CD4-positive, alpha-beta T cell treated with Interleukin-1 beta for 1 hour (primary cell): ENCODE data around the gene ZNRF4.

Experiments used
- DNase-seq, 2 donors: peaks; one replicate each; pipeline ENCODE4 v3.0.0-alpha.2; 2020 to 2022

Gene ZNRF4

DNA sequence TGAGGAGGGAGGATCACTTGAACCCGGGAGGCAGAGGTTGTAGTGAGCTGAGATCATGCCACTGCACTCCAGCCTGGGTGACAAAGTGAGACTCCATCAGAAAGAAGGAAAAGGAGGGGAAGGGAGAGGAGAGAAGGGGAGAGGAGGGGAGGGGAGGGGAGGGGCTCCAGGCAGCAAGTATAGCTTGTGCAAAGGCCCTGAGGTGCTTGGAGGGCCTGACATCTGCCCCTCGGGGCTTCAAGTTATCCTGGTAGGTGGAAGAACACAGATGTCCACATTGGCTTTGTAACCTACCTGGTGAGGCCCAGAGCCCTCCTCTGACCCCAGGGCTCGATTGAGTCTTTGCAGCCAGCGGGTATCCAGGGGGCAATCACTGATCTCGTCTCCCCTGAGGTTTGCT is 11.5 kb upstream of the ZNRF4 start:
- DNase-seq, result no peak

DNA sequence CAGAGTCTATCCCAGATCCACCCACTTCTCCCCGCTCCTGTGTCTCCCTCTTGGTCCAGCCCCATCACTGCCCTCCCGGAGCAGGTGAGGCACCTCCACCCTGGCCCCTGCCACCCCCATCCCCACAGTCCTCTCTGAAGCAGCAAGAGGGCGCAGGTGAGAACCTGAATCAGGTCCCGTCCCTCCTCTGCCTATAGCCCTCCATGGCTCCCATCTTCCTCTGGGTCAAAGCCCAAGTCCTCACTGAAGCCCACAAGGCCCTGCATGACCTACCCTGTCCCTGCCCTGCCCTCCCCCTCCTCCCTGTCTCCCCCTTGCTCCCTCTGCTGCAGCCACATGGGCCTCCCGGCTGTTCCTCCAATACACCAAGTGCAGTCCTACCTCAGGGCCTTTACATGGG is 10.8 kb upstream of the ZNRF4 start:
- DNase-seq, result no peak

DNA sequence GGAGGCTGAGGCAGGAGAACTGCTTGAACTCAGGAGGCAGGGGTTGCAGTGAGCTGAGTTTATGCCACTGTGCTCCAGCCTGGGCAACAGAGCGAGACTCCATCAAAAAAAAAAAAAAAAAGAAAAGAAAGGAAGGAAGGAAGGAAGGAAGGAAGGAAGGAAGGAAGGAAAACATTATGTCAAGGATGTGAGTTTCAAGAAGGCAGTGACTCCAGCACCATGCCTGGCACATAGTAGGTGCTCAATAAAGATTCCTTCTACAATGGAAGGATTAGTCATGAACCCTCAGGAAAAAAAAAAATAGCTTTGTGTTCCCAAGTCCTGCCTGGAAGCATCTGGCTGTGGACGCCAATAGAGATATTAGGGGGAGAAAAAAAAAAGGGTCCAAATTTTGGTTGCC is 10.1 kb upstream of the ZNRF4 start:
- DNase-seq, result no peak

DNA sequence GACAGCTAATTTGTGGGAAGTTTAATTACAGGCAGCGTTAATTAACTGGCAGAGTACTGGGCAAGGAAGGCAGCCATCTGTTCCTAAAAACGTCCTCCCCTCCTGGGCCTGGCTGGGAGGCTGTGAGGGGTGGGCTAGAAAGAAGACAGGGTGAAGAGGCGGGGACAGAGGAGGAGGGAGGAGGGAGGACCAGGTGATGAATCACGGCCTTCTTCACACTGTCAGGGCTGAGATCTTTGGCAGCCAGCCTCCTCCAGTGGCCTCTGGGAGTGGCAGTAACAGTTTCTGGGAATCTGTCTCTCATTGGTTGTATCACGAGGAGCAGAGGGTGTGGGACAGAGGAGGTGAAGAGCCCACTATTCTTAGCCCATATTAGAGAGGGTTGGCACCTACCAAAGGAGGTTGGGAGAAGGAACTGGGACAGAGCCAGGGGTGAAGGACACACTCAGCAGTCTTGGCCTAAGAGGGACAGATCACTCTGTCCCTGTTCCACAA is 9.6 kb upstream of the ZNRF4 start:
- no peak for DNase-seq

DNA sequence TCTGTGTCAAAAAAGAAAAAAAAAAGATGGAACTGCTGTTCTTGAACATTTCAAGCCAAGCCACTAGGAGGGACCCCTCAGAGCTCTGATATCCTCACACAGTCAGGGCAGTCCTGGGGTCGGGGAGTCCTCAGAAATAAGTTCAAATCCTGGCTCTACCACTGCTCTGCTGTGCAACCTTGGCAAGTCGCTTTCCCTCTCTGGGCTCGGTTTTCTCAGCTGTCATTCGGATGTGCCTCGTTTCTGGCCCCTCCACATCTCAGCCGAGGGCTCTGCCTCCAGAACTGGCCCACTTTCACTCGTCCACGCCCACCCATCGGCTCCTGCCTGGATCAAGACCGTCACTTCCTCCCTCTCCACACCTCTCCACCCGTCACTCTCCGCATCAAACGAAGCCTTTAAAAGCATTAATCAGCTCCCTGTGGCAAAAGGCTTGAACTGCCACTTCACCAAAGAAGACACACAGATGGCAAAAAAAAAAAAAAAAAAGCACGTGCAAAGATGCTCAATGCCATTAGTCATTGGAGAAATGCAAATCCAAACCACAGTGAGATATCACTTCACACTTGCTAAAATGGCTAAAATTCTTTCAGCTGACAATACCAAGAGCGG is 7.4 kb upstream of the ZNRF4 start:
- no peak for DNase-seq

DNA sequence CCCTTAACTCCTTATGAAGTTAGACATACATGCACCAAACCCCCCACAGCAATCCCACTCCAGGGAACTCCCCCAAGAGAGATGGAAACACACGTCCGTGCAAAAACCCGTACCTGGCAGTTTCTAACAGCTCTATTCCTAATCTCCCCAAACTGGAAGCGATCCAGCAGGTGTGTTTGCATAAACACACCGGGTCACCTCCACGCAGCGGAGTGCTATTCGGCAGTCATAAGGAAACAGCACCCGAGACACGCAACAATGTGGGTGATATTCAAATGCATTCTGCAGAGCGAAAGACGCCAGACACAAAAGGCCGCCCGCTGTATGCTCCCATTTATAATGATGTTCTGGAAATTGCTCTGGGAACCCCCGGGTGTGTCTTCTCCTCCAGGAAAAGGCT is 6.8 kb upstream of the ZNRF4 start:
- DNase-seq, result no peak

DNA sequence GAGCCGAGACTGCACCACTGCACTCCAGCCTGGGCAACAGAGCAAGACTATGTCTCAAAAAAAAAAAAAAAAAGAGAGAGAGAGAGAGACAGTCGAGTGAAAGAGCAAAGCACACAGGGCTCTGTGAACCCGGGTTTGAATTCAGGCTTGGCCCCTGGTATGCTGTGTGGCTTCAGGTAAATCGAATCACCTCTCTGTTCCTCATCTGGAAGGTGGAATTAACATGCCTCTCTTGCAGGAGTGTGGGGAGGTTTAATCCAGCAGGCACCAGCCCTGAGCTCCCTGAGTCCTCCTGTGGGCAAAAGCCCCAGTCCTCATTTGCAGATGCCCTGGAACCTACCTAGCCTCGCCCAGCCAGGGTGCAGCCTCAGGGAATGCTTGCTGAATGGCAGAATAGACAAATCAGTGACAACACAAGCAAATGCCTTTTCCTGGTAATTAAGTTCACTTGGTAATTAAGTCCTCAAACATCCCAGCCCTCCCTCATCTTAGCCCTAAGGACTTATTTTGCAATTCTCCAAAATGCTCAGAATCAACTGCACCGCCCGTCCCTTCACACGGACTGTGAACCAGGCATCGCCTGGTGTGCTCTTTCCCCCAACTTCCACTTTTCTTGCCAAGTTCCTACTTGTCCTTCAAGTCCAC is 4.6 kb upstream of the ZNRF4 start:
- DNase-seq, result no peak

DNA sequence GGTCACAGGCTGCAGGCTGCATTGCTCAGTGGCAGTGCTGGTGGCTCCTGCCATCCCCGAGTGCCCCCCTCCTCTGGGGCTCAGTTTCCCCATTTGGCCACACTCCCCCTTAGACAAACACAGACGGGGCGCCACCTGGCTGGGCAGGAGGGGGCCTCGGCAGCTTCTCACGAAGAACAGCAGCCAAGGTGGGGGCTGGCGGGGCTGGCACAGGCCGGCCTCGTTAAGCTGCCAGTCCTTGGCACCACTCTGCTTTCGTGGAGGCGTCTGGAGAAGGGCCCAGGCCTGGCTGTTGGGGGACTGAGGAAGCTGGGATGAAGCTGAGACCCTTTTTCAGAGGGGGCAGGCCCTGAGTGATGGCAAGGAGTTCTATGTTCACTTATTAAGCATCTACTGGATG is 3.7 kb upstream of the ZNRF4 start:
- no peak for DNase-seq

DNA sequence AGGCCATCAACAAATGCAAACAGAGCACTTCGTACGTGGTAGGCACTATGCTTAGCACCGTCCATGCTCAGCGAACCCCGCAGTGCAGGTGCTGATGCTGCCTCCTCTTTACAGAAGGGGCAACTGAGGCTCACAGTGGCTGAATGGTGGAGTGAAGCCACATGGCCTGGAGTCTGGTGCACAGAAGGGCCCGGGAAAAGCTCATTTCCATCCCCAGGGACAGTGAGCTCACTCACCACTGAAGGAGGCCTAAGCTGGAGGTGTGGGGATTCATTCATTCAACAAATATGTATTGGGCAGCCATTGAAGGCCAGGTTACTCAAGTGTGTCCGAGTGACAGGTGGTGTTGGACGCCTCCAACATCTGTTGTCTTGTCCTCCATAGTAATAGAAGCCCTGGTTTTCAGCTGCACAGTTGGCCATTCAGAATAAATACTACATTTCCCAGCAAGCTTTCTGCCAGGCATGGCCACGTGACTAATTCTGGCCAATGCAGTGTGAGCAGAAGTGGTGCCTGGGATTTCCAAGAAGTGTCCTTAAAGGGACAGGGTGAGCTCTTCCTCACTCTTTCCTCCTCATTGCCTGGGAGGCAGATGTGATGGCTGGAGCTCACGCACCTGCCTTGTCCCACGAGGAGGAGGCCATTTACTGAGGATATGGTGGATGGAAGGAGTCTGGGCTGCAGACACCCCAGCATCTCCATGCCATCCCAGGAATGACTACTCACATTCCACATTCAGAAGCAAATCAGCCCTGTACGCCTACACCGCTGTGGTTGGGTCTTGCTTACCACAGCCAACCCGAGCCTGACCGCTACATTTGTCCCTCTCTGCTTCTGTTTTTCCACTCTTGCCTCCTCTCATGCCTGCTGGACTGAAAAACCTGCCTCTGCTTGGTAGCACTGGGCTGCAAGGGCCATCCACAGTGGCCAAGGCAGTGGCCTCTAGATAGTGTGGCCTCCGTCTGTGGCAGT is 2.3 kb upstream of the ZNRF4 start:
- no peak for DNase-seq

DNA sequence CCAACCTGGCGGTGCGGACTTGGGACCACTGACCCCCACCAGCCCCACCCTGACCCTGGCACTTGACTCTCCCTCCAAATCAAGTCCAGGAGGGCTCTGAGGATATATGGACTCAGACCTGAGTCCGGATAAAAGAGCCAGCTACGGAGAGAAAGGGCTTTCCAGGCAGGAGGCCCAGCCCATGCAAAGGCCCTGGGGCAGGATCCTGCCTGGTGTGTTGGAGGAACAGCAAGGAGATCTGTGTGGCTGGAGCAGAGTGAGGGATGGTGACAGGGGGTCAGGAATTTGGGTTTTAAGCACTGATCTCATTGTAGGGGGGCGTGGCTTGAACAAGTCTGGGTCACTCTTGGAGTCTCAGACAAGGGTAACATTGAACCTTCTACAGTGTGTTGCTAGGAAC is 474 bp upstream of the ZNRF4 start:
- no peak for DNase-seq

DNA sequence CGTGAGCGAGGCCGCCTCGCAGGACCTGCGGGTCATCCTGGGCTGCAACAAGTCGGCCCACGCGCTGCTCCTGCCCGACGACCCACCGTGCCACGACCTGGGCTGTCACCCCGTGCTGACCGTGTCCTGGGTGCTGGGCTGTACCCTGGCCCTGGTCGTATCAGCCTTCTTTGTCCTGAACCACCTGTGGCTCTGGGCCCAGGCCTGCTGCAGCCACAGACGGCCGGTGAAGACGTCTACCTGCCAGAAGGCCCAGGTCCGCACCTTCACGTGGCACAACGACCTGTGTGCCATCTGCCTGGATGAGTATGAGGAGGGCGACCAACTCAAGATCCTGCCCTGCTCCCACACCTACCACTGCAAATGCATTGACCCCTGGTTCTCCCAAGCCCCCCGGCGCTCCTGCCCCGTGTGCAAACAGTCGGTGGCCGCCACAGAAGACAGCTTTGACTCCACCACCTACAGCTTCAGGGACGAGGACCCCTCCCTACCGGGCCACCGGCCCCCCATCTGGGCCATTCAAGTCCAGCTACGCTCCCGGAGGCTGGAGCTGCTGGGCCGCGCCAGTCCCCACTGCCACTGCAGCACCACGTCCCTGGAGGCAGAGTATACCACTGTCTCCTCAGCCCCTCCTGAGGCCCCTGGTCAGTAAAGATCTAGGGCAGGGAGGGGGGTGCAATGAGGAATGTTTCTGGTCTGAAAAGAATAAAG is 1.1 kb downstream of the ZNRF4 start:
- no peak for DNase-seq

DNA sequence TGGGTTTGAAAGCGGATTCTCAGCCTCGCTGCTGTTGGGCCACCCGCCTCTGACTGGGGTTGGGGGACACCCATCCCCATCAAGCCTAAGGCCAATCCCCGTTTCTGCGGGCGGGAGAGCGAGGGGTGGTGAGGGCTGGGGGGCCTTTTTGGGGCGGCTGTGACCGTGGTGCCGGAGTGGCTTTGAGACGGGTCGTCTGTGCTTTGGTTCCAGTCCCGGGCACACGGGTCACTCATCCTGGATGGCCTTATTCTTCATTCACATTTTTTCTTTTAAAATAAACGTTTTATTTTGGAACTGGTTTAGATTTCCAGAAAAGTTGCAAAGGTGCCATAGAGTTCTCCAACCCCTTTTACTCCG is 1.6 kb downstream of the ZNRF4 start:
- no peak for DNase-seq

DNA sequence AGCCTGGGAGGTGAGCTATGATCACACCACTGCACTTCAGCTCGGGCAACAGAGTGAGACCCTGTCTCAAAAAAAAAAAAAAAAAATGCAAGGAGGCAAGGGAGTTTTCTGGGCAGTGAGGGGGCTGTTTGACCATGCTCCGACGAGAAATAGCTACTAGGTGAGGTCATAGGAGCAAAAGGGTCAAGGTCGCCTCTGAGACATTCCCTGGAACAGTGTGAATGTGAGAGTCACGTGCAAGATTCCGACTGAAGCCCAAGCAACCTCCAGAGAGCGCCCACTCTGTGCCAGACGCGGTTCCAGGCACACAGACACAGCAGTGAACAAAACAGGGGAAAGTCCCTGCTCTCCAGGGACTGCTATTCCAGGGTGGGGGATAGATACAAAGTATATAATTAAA is 2.5 kb downstream of the ZNRF4 start:
- no peak for DNase-seq

DNA sequence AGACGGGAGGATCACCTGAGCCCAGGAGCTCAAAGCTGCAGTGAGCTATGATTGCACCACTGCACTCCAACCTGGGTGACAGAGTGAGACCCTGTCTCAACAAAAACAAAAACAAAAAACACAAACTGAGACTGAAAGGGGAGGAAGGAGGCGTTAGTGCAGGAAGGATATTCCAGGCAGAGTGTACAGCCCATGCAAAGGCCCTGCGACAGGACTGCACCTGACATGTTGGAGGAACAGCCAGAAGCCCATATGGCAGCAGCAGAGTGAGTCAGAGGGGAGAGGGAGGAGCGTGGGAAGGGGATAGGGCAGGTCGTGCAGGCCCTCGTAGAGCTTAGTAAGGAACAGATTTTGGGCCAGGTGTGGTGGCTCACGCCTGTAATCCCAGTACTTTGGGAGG is 3.2 kb downstream of the ZNRF4 start:
- no peak for DNase-seq

DNA sequence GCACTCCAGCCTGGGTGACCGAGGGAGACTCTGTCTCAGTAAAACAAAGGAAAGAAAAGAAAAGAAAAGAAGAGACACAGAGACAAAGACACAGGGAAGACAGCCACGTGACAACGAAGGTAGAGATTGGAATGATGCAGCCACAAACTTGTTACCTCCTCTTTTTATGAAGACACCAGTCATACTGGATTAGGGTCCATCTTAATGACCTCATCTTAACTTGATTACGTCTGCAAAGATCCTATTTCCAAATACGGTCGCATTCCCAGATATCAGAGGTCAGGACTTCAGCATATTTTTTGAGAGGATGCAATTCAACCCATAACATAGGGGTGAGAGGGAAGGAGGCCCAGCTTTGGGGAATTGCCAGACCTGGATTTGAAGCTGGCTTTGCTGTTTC is 4.1 kb downstream of the ZNRF4 start:
- DNase-seq, result no peak

DNA sequence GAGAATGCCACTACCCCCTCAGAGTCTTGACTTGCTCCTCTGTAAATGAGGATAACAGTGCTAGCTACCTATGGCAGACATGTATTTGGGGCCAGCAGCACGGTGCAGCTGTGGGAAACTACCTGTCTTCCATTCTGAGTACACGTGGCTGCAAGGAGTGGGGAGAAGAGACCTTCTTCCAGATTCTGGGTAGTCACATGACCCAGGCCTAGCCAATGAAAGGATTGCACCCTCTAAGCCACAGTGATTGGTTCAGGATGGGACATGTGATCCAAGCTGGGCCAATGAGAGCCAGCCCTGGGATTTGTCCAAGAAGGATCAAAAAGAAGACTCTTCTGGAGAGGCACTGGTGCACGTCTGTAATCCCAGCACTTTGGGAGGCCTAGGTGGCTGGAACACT is 5.5 kb downstream of the ZNRF4 start:
- no peak for DNase-seq

DNA sequence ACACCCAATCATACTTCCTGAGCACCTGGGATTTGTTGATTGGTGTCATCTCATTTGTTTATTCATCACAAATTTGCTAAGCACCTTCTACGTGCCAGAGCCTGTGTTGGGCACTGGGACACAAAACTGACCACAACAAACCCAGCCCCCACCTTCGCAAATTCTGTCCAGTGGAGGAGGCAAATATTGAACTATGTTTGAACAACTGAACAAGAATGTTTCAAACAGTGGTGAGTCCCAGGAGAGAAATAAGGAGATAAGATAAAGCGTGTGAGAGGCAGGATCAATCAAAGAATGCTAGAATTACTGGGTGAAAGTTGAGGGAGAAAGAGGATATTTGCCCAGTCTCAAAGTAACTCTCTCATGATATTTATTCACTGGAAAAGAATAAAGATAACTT is 8.7 kb downstream of the ZNRF4 start:
- no peak for DNase-seq

DNA sequence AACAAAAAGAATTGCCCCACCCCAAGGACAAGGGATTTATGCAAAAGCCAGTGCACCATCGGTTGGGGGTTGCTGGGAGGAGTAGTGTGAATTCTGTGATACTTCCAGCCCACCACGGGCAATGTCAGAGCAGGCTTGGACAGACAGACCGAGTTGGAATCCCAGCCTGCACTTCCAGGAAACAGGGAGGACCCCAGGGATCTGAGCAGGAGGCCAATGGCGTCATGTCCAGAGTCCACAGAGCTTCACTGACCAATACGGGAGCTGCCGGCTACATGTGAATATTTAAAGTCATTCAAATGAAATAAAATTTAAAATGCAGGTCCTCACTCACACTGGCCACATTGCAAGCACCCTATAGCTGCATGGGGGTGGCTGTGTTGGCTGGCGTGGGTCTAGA is 10.9 kb downstream of the ZNRF4 start:
- DNase-seq, result no peak

DNA sequence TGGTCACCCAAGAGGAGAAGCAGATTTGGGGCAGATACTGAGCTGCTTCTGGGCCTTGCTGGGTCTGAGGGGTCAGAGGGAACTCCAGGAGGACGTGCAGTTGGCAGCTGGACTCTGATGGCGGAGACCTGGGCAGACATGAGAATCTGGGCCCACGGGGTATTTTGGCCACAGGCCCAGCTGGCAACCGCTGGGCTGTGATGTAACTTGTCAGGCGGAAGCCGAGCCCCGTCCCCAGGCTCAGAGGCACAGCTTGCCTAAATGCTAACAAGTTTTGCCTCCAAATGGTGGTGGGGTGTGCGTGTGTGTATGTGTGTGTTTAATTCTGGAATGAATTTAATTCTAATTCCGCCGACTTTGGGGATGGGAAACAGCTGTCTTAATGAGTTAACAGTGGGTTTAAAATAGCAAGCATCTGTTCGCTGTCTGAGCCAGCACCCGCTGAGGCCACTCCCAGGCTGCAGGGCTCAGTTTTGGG is 11.6 kb downstream of the ZNRF4 start:
- DNase-seq, result no peak

DNA sequence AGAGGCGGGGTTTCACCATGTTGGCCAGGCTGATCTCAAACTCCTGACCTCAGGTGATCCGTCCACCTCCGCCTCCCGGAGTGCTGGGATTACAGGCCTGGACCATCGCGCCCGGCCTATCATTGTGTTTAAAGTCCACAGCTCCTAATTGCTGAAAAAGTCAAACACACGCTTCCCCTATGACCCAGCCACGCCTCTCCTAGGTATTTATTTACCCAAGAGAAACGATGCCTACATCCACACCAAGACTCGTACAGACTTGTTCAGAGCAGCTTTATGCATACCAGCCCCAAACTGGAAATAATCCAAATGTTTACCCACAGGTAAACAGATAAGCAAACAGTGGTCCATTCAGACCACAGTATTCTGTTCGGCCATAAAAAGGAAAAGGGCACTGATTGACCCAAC is 15.1 kb downstream of the ZNRF4 start:
- DNase-seq, result no peak

DNA sequence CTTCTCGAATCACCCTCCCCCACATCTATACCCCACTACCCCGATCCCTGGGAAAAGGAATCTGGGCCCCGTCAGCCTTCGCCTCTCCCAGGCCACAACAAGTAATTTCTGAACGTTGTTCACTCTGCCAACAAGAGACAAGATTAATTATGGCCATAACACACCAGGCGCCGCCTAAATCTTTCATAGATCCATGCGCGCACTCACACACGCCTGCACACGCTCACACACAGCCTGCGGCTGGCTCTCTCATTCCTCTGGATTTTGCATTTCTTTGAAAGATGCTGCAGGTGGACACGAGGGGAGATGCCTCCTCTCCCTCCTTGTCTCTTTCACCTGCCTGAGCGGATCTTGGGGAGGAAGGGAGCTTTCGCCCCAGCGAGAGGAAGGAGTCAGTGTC is 17.1 kb downstream of the ZNRF4 start:
- no peak for DNase-seq

DNA sequence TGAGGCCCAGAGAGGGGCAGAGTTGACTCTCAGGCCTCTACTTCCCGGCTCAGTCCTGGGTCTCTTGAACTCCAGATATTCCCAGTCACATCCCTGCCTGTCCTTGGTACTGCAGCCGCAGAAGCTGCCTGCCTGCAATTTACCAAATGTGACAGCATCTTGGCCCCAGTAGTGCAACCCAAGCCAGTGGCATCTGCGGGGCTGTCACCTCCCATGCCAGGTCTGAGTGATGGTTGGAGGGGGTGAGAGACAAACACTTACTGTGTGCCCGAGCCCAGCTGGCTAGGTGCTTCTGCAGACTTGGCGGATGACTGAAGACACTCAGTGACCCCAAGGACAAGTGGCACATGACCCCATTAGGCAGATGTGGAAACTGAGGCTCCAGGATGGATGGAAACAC is 18.4 kb downstream of the ZNRF4 start:
- no peak for DNase-seq
